Osteocyte (in vitro differentiated cells): ENCODE results near the gene KIF18B. TPM values are rescaled to one million over a fixed set of nuclear protein-coding genes. Genes with fewer than 3 reads are reported as not detected.

Experiments used
- DNase-seq: peaks from one replicate; pipeline ENCODE4 v3.0.0; 2021; ENCODE audit warnings: mixed read lengths; ENCODE audit not compliant: unreplicated experiment; ENCODE audit errors: extremely low spot score
- H3K27ac Mint-ChIP-seq: one replicate; pipeline ENCODE4 v1.8.0; 2021; ENCODE audit warnings: mild to moderate bottlenecking, mixed read lengths; ENCODE audit not compliant: unreplicated experiment
- H3K27me3 Mint-ChIP-seq: one replicate; pipeline ENCODE4 v1.8.0; 2021; ENCODE audit warnings: mixed read lengths; ENCODE audit not compliant: unreplicated experiment
- H3K36me3 Mint-ChIP-seq: one replicate; pipeline ENCODE4 v1.8.0; 2021; ENCODE audit warnings: mixed read lengths; ENCODE audit not compliant: unreplicated experiment
- H3K4me1 Mint-ChIP-seq: one replicate; pipeline ENCODE4 v1.8.0; 2021; ENCODE audit warnings: mixed read lengths; ENCODE audit not compliant: unreplicated experiment
- H3K4me3 Mint-ChIP-seq: one replicate; pipeline ENCODE4 v1.8.0; 2021; ENCODE audit warnings: mild to moderate bottlenecking, moderate library complexity, mixed read lengths; ENCODE audit not compliant: unreplicated experiment
- H3K9me3 Mint-ChIP-seq: one replicate; pipeline ENCODE4 v1.8.0; 2021; ENCODE audit warnings: mixed read lengths; ENCODE audit not compliant: unreplicated experiment
- CTCF ChIP-seq: fragments of 200-600 bp; sonication (generic); IDR thresholded peaks from 2 replicates; pipeline ENCODE4 v1.5.0; 2021; ENCODE audit warnings: antibody characterized with exemption, mild to moderate bottlenecking, moderate library complexity
- total RNA-seq: library from RNA; stranded (reverse); gene quantifications from 2 replicates; pipeline ENCODE4 v1.2.1, GENCODE V29; 2021

Gene KIF18B
- total RNA-seq, 1 donor from 2014 or later, result 6.9 TPM

DNA sequence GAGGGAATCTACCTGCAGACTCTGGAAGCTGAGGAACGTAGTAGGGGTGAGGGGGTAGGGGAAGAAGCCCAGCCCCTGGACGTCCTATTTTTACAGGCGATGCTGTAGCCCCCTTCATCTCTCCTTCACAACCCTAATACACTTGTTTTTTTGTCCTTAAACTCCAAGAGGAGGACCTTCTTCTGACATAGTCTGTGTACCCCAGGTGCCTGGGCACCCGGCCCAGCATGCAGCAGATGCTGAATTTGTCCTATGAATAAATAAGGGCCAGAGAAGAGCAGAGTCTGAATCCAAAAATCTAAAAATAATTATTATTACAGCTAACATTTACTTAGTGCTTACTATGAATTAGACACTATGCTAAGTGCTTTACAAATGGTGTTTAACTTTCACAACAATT lies 5.1 kb downstream of the KIF18B start:
- no peak for TF ChIP-seq CTCF
- DNase-seq, result no peak
- peaks cover 3% of the 10 kb centered on the region for H3K36me3 Mint-ChIP-seq
- no peak overlapping the region for H3K4me3 Mint-ChIP-seq
- peaks cover 41% of the 10 kb centered on the region for H3K4me1 Mint-ChIP-seq
- peak overlapping the region; percentile 63 for H3K27ac Mint-ChIP-seq
- no peaks in the 10 kb centered on the region for H3K9me3 Mint-ChIP-seq
- no peaks in the 10 kb centered on the region for H3K27me3 Mint-ChIP-seq

GRCh38 chr17:44941712-44942331 lies 5.8 kb downstream of the KIF18B start:
- no peak for DNase-seq
- Mint-ChIP-seq H3K9me3 (no peaks in the 10 kb centered on the region), H3K4me3 (no peak overlapping the region), H3K4me1 (peaks cover 37% of the 10 kb centered on the region), H3K27me3 (no peaks in the 10 kb centered on the region), H3K27ac (peak overlapping the region; percentile 63), H3K36me3 (peaks cover 3% of the 10 kb centered on the region)
- TF ChIP-seq CTCF, result no peak

DNA sequence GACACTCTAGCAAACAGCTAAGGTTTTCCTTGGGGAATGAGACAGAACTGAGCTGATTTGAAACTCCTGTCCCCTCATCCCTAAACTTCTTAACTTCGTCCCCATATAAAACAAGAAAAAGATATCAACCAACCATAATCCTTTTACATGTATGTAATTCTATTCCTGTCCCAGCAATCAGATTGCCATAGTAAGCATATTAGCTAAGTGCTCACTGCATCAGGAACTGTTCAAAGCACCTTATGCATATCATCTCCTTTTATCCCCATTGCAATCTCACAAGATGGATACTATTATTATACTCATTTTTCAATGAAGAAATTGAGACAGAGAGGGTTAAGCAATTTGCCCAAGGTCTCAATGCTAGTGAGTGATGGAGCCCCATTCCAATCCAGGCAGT lies 6.8 kb downstream of the KIF18B start:
- Mint-ChIP-seq H3K4me1 (peaks cover 29% of the 10 kb centered on the region), H3K27me3 (no peaks in the 10 kb centered on the region), H3K9me3 (no peaks in the 10 kb centered on the region), H3K36me3 (peaks cover 3% of the 10 kb centered on the region), H3K27ac (peak overlapping the region; percentile 58), H3K4me3 (no peak overlapping the region)
- TF ChIP-seq CTCF, result no peak
- DNase-seq, result no peak

DNA sequence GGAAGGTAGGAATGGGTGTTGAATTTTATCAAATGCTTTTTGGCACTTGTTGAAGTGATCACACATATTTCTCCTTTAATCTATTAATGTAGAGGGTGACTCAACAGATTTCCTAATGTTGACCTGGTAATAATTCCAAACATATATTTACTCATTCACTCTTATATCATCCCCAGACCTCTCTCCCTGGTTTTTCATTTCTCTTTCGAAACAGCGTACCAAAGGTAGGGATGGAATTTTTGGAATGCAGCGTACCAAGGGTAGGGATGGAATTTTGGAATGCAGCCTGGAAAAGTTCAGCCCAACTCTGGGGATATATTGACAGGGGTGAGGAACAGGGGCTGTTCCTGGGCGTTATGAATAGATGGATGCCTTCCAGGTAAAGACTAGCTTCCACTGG lies 7.3 kb downstream of the KIF18B start:
- H3K36me3 Mint-ChIP-seq, result peaks cover 4% of the 10 kb centered on the region
- H3K9me3 Mint-ChIP-seq, result no peaks in the 10 kb centered on the region
- no peak for TF ChIP-seq CTCF
- H3K4me1 Mint-ChIP-seq, result peaks cover 29% of the 10 kb centered on the region
- no peak overlapping the region for H3K4me3 Mint-ChIP-seq
- H3K27me3 Mint-ChIP-seq, result no peaks in the 10 kb centered on the region
- peak overlapping the region; percentile 58 for H3K27ac Mint-ChIP-seq
- no peak for DNase-seq

DNA sequence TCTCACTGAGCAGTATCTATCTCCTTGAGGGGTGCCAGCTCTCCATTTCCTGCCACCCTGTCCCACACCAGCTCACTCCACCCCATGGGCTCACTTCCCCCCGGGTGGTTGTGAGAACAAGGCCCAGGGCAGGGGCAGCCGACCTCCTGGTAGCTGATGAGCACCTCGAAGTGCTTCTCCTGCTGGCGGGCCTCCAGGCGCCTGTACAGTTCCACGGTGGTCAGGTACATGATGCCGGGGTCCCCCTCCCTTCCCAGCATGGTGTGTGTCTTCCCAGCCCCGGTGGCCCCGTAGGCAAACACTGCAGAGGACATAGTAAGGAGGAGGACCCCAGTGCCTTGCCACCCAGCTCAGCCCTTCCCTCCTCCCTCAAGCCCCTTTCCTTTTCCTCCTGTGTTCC lies 12.5 kb downstream of the KIF18B start:
- Mint-ChIP-seq H3K4me1 (peaks cover 3% of the 10 kb centered on the region), H3K9me3 (no peaks in the 10 kb centered on the region), H3K4me3 (no peak overlapping the region), H3K27me3 (no peaks in the 10 kb centered on the region), H3K36me3 (peaks cover 6% of the 10 kb centered on the region), H3K27ac (no peak overlapping the region)
- no peak for TF ChIP-seq CTCF
- no peak for DNase-seq
